Measurements from ENCODE around the gene FOXN1.

DNA sequence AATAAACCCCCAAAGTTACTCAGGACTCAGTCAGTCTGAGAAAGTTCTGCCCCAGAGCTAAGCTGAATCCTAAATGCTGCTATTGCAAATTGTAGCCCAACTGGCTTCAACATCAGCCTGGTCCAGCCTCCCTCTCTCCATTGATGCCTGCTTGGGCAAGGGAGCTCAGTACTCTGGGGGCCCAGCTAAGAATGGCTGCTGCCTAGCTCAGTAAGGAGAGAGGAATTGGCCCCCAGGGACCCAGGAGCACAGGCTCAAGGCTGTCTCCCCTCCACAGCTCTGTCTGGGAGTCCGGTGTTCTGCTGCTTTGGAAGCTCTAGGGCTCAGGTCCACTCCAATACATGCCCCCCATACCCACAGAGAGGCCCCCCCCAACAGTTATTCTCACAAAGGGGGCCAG lies 44.7 kb downstream of the FOXN1 start:
- TF ChIP-seq, protein P1, sequence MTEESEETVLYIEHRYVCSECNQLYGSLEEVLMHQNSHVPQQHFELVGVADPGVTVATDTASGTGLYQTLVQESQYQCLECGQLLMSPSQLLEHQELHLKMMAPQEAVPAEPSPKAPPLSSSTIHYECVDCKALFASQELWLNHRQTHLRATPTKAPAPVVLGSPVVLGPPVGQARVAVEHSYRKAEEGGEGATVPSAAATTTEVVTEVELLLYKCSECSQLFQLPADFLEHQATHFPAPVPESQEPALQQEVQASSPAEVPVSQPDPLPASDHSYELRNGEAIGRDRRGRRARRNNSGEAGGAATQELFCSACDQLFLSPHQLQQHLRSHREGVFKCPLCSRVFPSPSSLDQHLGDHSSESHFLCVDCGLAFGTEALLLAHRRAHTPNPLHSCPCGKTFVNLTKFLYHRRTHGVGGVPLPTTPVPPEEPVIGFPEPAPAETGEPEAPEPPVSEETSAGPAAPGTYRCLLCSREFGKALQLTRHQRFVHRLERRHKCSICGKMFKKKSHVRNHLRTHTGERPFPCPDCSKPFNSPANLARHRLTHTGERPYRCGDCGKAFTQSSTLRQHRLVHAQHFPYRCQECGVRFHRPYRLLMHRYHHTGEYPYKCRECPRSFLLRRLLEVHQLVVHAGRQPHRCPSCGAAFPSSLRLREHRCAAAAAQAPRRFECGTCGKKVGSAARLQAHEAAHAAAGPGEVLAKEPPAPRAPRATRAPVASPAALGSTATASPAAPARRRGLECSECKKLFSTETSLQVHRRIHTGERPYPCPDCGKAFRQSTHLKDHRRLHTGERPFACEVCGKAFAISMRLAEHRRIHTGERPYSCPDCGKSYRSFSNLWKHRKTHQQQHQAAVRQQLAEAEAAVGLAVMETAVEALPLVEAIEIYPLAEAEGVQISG (CRISPR knock-in tag; IDR thresholded peaks at IDR 0.05), result no peak
- no peak for TF ChIP-seq ZNF772 (CRISPR knock-in tag; IDR thresholded peaks at IDR 0.05)
- TF ChIP-seq ZNF841 (CRISPR knock-in tag; IDR thresholded peaks at IDR 0.05; ENCODE audit: borderline replicate concordance), result no peak
- no peak for TF ChIP-seq PHF21A (CRISPR knock-in tag; IDR thresholded peaks at IDR 0.05)
- TF ChIP-seq, protein P2, sequence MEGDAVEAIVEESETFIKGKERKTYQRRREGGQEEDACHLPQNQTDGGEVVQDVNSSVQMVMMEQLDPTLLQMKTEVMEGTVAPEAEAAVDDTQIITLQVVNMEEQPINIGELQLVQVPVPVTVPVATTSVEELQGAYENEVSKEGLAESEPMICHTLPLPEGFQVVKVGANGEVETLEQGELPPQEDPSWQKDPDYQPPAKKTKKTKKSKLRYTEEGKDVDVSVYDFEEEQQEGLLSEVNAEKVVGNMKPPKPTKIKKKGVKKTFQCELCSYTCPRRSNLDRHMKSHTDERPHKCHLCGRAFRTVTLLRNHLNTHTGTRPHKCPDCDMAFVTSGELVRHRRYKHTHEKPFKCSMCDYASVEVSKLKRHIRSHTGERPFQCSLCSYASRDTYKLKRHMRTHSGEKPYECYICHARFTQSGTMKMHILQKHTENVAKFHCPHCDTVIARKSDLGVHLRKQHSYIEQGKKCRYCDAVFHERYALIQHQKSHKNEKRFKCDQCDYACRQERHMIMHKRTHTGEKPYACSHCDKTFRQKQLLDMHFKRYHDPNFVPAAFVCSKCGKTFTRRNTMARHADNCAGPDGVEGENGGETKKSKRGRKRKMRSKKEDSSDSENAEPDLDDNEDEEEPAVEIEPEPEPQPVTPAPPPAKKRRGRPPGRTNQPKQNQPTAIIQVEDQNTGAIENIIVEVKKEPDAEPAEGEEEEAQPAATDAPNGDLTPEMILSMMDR (CRISPR knock-in tag; IDR thresholded peaks at IDR 0.05), result no peak
- TF ChIP-seq ZNF598 (CRISPR knock-in tag; IDR thresholded peaks at IDR 0.05; ENCODE audit: borderline replicate concordance), result no peak

Data from HepG2 (cell line).